Endothelial cell of umbilical vein (primary cell): ENCODE results near the gene FARP1. TPM values are rescaled to one million over a fixed set of nuclear protein-coding genes. Genes with fewer than 3 reads are reported as not detected.
A peak's percentile ranks its signal among the peaks of the same experiment; 100 is the strongest.

Experiments used
- BruUV-seq: library from RNA; stranded (reverse); fragments of 400-500 nt; replicated peaks from 2 replicates; lab custom pipeline; 2021; lab: Mats Ljungman, UMichigan
- CTCF ChIA-PET: fragments of 300-600, 350-600 bp; sonication (Branson Sonifier 250); formaldehyde crosslinking; loops from one replicate; lab custom pipeline; 2021; ENCODE audit warnings: antibody characterized with exemption, inconsistent platforms; lab: Charles Lee
- POLR2A ChIA-PET: fragments of 300-600, 350-600 bp; sonication (Branson Sonifier 250); formaldehyde crosslinking; loops from one replicate; lab custom pipeline; 2021; ENCODE audit warnings: antibody characterized with exemption, inconsistent platforms; lab: Charles Lee
- DNase-seq: peaks from one replicate; pipeline ENCODE4 v3.0.0-alpha.2; 2011; ENCODE audit warnings: low read depth, low spot score
- FAIRE-seq: peaks from 2 replicates; lab custom pipeline; 2011; peaks lifted over from hg19 to GRCh38; lab: Jason Lieb, UNC
- H2AFZ ChIP-seq: 2 replicates; pipeline ENCODE4 v1.6.0; 2012; ENCODE audit warnings: low read depth, low read length, control low read depth, inconsistent platforms
- H3K27ac ChIP-seq: 2 replicates; pipeline ENCODE4 v1.5.1; 2011; ENCODE audit warnings: low read depth, mild to moderate bottlenecking, control low read depth, low read length, moderate library complexity; ENCODE audit not compliant: insufficient read depth
- H3K27me3 ChIP-seq, 2 experiments: 2 replicates each; pipeline versions ENCODE4 v1.6.0 to v1.6.1; 2011; ENCODE audit warnings: low read length in 2 of 2, mixed read lengths in 1 of 2; ENCODE audit not compliant: control insufficient read depth in 2 of 2, insufficient read depth in 2 of 2
- H3K36me3 ChIP-seq, 2 experiments: 2 replicates in 1 of 2; 3 replicates in 1 of 2; pipeline ENCODE4 v1.5.1; 2011; ENCODE audit warnings: low read length in 2 of 2, mild to moderate bottlenecking in 1 of 2, moderate library complexity in 1 of 2; ENCODE audit not compliant: control insufficient read depth in 2 of 2, insufficient read depth in 2 of 2; ENCODE audit errors: extremely low read depth in 1 of 2
- H3K4me1 ChIP-seq: 3 replicates; pipeline ENCODE4 v1.5.1; 2011; ENCODE audit warnings: mild to moderate bottlenecking, low read length; ENCODE audit not compliant: control insufficient read depth, insufficient read depth; ENCODE audit errors: extremely low read depth
- H3K4me2 ChIP-seq: 2 replicates; pipeline ENCODE4 v1.6.1; 2011; ENCODE audit warnings: low read length, control low read depth, mixed read lengths; ENCODE audit not compliant: insufficient read depth
- H3K4me3 ChIP-seq, 3 experiments: fragments of 200-600 bp in 1 of 3; sonication (generic), shearing (Covaris generic) in 1 of 3; replicated peaks in 1 of 3; 2 replicates each; pipeline ENCODE4 v1.5.1; 2011 to 2016; ENCODE audit warnings: control low read depth in 3 of 3, low read length in 3 of 3, mild to moderate bottlenecking in 2 of 3, inconsistent platforms in 1 of 3, low read depth in 1 of 3, moderate library complexity in 1 of 3; ENCODE audit not compliant: insufficient read depth in 1 of 3
- H3K79me2 ChIP-seq: 2 replicates; pipeline ENCODE4 v1.6.0; 2012; ENCODE audit warnings: low read length, inconsistent platforms; ENCODE audit not compliant: control insufficient read depth, insufficient read depth
- H3K9ac ChIP-seq: replicated peaks from 2 replicates; pipeline ENCODE3; 2011; ENCODE audit warnings: low read length, control low read depth; ENCODE audit not compliant: insufficient read depth; ENCODE audit errors: extremely low read depth
- H3K9me1 ChIP-seq: replicated peaks from 3 replicates; pipeline ENCODE4 v1.6.0; 2011; ENCODE audit warnings: mild to moderate bottlenecking, low read length; ENCODE audit not compliant: control insufficient read depth, insufficient read depth; ENCODE audit errors: extremely low read depth
- H3K9me3 ChIP-seq: replicated peaks from 2 replicates; pipeline ENCODE4 v1.5.1; 2012; ENCODE audit warnings: low read length, inconsistent platforms; ENCODE audit not compliant: control insufficient read depth, insufficient read depth
- H4K20me1 ChIP-seq: replicated peaks from 2 replicates; pipeline ENCODE3; 2011; ENCODE audit warnings: mild to moderate bottlenecking, low read length; ENCODE audit not compliant: control insufficient read depth, insufficient read depth; ENCODE audit errors: extremely low read depth
- EZH2 ChIP-seq: IDR thresholded peaks from 2 replicates; pipeline ENCODE4 v1.6.1; 2012; ENCODE audit warnings: borderline replicate concordance, low read depth, mild to moderate bottlenecking, moderate library complexity, low read length, inconsistent platforms; ENCODE audit not compliant: severe bottlenecking
- FOS ChIP-seq: IDR thresholded peaks from 2 replicates; pipeline ENCODE4 v1.6.1; 2011; ENCODE audit warnings: mild to moderate bottlenecking, low read length, moderate library complexity, borderline replicate concordance; ENCODE audit not compliant: insufficient read depth
- GATA2 ChIP-seq: IDR thresholded peaks from 2 replicates; pipeline ENCODE4 v1.7.0; 2011; ENCODE audit warnings: low read depth, mild to moderate bottlenecking, moderate library complexity, mixed read lengths, low read length; ENCODE audit not compliant: insufficient read length, insufficient read depth
- JUN ChIP-seq: IDR thresholded peaks from 2 replicates; pipeline ENCODE4 v1.6.1; 2011; ENCODE audit warnings: borderline replicate concordance, low read depth; ENCODE audit not compliant: insufficient read length, insufficient read depth
- MAX ChIP-seq: IDR thresholded peaks from 2 replicates; pipeline ENCODE4 v1.6.1; 2011; ENCODE audit not compliant: insufficient read depth, insufficient read length
- MYC ChIP-seq: IDR thresholded peaks from one replicate; pipeline ENCODE4 v1.6.1; 2011; ENCODE audit warnings: mild to moderate bottlenecking, low read depth, low read length
- POLR2A ChIP-seq: IDR thresholded peaks from 2 replicates; pipeline ENCODE4 v1.6.1; 2012; ENCODE audit warnings: low read depth, mild to moderate bottlenecking, control low read depth, low read length
- POLR2AphosphoS5 ChIP-seq: IDR thresholded peaks from 2 replicates; pipeline ENCODE4 v1.6.1; 2012; ENCODE audit warnings: low read depth, mild to moderate bottlenecking, control low read depth, low read length, moderate library complexity; ENCODE audit not compliant: insufficient read depth
- dilution Hi-C: fragments of 300-500 bp; cut with MboI; formaldehyde crosslinking; loops from one replicate; pipeline ENCODE4 v1.15.0; 2019; ENCODE audit warnings: low sequenced_read_pairs; ENCODE audit not compliant: extremely low pct_ligation_motif_present
- intact Hi-C: fragments of 100-400 bp; cut with micrococcal nuclease; formaldehyde crosslinking; loops from one replicate; pipeline ENCODE4 v1.10.0; 2022
- polyA plus RNA-seq, 4 experiments: library from polyadenylated mRNA; depleted of rRNA in 3 of 4; stranded (reverse) in 3 of 4; unstranded in 1 of 4; fragments of >200 nt; gene quantifications; 2 replicates each; pipeline versions ENCODE4 v1.2.1 to v1.2.3, GENCODE V29; 2011 to 2012; ENCODE audit warnings: missing spikeins in 1 of 4
- total RNA-seq: library from RNA; stranded (reverse); gene quantifications from 2 replicates; pipeline ENCODE4 v1.2.3, GENCODE V29; 2021
- TF ChIP-seq, protein P1 (sequence below), 2 donors: IDR thresholded peaks; 1 replicate in 1 of 2; 2 replicates in 1 of 2; pipeline ENCODE4 v1.5.1; 2011; ENCODE audit warnings: low read length in 2 of 2, mild to moderate bottlenecking in 2 of 2, moderate library complexity in 2 of 2, control low read depth in 1 of 2, inconsistent platforms in 1 of 2, low read depth in 1 of 2; ENCODE audit not compliant: insufficient read depth in 1 of 2; ENCODE audit errors: extremely low read depth in 1 of 2

FARP1 gene
- total and polyA plus RNA-seq, 2 donors (not counting 3 experiments of a cell fraction or from before 2014, with no cell fraction given), result 19.0 to 77.7 TPM

- intact Hi-C loops, result loop anchor here (2.0 kb wide), 1 partner anchor 27 kb away; no protein-coding TSS in a partner anchor
- H3K79me2 ChIP-seq, result peaks cover 10% of the 10 kb centered on the region
- H3K4me2 ChIP-seq, result peak overlapping the region; percentile 75
- dilution Hi-C loops, result no loop called here
- no peaks in the 10 kb centered on the region for H3K27me3 ChIP-seq
- TF ChIP-seq EZH2, result no peak
- no peak for TF ChIP-seq MAX
- TF ChIP-seq GATA2, result no peak
- no peak for TF ChIP-seq POLR2A
- TF ChIP-seq FOS, result no peak
- TF ChIP-seq MYC, result no peak
- TF ChIP-seq, protein P1, sequence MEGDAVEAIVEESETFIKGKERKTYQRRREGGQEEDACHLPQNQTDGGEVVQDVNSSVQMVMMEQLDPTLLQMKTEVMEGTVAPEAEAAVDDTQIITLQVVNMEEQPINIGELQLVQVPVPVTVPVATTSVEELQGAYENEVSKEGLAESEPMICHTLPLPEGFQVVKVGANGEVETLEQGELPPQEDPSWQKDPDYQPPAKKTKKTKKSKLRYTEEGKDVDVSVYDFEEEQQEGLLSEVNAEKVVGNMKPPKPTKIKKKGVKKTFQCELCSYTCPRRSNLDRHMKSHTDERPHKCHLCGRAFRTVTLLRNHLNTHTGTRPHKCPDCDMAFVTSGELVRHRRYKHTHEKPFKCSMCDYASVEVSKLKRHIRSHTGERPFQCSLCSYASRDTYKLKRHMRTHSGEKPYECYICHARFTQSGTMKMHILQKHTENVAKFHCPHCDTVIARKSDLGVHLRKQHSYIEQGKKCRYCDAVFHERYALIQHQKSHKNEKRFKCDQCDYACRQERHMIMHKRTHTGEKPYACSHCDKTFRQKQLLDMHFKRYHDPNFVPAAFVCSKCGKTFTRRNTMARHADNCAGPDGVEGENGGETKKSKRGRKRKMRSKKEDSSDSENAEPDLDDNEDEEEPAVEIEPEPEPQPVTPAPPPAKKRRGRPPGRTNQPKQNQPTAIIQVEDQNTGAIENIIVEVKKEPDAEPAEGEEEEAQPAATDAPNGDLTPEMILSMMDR (IDR thresholded peaks at IDR 0.05; ENCODE audit: extremely low read depth in 1 of 2, insufficient read depth in 1 of 2, low read depth in 1 of 2, low read length in 2 of 2), result no peak
- TF ChIP-seq POLR2AphosphoS5, result no peak
- TF ChIP-seq JUN, result no peak
- H3K9ac ChIP-seq, result no peak overlapping the region
- H4K20me1 ChIP-seq, result no peaks in the 10 kb centered on the region
- no peak for FAIRE-seq
- H3K36me3 ChIP-seq, result peaks cover 0 to 2% of the 10 kb centered on the region in 2 experiments
- peak overlapping the region; percentile 63 for H2AFZ ChIP-seq
- CTCF ChIA-PET, result interaction anchor here (0.7 to 1.4 kb wide), 3 partner anchors 10 to 481 kb away, joined by 3 read pairs; no protein-coding TSS in a partner anchor
- H3K27ac ChIP-seq, result peak overlapping the region; percentile 19
- H3K4me3 ChIP-seq, result peak overlapping the region in 1 of 3 experiments; percentile 13
- POLR2A ChIA-PET, result no interaction called here
- H3K9me3 ChIP-seq, result no peaks in the 10 kb centered on the region
- peaks cover 32% of the 10 kb centered on the region for H3K4me1 ChIP-seq
- peak; percentile 48 for DNase-seq
- no peaks in the 10 kb centered on the region for H3K9me1 ChIP-seq
- no TSS peak for BruUV-seq
Observed at GRCh38 chr13:98171900-98172589, 29.2 kb downstream of the FARP1 start.
